OCI-LY1 (cell line): Measurements from ENCODE around the gene FEV.

Source experiments
- CTCF ChIP-seq: fragments of 200-600 bp; sonication (generic), shearing (Covaris generic); IDR thresholded peaks from 2 replicates; pipeline ENCODE4 v1.5.1; 2017; ENCODE audit warnings: mild to moderate bottlenecking, antibody characterized with exemption, low read length, moderate library complexity, mixed read lengths
- EZH2 ChIP-seq: fragments of 200-600 bp; sonication (generic), shearing (Covaris generic); IDR thresholded peaks from 2 replicates; pipeline ENCODE4 v1.8.0; 2017; ENCODE audit warnings: borderline replicate concordance, mixed run types, mild to moderate bottlenecking, antibody characterized with exemption, low read length, moderate library complexity, mixed read lengths

- TF ChIP-seq CTCF (no peak), EZH2 (no peak)
Measured at GRCh38 chr2:218999021-218999880, 14.3 kb upstream of the FEV start.
